ENCODE results near the gene GSX1.
"Not testable (repeated sequence)": the region's sequence is repeated elsewhere in the genome, so short reads cannot be mapped to it uniquely, and the experiment has no call there.

GSX1 gene

DNA sequence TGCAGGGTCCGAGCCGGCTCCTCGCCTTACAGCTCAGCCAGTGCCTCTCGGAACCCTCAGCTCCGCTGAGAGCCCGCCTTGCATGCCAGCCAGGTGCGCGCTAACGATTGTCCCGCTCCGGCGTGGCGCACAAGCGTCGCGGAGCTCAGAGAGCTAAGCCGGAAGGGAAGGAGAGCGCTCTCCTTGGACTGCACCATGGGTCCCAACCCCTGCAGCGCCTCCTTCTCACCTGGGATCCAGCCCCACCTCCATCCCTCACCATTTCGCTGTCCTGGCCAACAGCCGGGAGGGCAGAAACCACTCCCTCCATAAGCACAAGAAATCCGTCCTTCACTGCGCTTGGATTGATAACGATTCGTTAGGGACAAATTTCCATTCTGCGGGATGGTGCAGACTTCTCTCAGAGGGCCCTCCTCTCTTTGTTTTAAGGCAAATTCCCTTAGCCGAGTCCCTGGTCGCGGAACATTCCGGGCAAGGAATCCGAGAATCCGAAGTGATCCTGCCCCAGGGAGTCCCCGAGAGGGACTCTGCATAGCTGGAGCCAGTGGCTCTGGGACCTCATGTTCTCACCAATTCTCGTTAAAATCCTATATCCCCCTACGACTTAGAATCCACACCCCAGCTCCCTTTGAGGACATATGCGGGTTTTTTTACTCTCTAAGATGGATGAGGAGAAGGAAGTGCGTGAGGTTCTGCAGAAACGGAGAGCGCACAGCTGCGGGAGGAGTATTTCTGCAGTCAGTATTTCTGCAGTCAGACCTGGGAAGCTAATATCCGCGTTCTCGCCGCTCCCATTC is 2.8 kb downstream of the GSX1 start:
- no peak for DNase-seq

DNA sequence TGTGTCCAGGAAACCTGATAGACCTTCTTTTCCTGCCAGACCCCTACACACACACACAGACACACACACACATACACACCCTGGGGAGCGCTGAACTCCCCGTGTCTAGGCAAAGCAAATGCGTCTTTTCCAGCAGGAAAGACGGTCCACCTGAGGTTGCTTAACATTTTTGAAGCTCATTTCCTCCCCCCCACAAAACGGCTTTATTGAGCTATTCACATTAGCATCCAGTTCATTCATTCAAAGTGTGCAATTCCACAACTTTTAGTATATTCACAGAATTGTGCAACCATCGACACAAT is 3.4 kb downstream of the GSX1 start:
- DNase-seq: no peak

DNA sequence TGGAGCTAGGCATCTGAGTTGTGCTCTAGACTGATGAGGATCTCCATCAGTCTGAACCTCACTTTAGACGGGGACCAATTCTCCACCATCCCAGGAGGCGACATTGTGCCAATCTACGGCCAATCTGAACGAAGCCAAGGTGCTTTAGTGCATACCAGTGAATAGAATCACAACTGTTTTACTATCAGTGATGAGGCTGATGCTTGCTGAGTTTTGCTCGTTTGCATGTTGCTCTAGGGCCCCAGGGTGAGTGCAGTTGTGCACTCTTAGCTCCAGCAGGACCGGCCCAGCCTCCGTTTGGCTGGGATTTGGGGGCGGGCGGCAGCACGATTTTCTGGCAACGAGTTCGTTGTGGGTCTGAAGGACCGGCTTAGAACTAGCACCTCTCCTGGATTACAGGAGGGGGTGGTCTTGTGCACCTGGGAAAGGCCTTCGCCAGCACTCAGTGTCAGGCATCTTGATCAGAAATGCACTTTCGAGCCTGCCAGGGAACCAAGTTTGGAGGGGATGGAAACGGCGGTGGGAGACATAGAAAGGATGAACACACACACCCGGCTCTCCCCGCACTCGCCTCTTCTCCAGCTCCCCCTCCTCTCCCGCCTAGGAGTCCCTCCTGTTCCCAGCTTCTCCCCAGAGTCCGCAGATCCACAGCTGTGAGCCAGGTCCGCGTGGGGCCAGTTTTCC is 4.4 kb downstream of the GSX1 start:
- no peak for DNase-seq

DNA sequence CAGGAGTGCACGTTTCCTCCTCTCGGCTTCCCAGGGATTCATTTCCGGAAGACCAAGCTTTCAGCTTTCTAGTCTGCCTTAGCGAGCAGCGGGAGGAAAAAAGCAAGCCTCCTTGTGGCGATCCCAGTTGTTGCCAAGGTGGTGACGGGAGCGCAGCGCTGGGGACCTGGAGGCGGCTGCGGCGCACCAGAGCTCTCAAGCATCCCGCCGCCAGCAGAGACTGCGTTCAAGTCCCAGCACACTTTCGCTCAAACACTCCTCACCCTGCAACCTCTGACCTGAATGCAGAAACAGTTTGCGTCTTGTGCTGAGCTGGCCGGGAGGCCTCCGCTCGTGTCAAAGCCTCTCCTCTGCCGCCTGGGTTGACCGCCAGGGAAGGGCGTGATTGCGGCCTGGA is 4.9 kb downstream of the GSX1 start:
- no peak for DNase-seq

- DNase-seq: no peak
Measured at GRCh38 chr13:27806744-27807387, 14.6 kb downstream of the GSX1 start.

DNA sequence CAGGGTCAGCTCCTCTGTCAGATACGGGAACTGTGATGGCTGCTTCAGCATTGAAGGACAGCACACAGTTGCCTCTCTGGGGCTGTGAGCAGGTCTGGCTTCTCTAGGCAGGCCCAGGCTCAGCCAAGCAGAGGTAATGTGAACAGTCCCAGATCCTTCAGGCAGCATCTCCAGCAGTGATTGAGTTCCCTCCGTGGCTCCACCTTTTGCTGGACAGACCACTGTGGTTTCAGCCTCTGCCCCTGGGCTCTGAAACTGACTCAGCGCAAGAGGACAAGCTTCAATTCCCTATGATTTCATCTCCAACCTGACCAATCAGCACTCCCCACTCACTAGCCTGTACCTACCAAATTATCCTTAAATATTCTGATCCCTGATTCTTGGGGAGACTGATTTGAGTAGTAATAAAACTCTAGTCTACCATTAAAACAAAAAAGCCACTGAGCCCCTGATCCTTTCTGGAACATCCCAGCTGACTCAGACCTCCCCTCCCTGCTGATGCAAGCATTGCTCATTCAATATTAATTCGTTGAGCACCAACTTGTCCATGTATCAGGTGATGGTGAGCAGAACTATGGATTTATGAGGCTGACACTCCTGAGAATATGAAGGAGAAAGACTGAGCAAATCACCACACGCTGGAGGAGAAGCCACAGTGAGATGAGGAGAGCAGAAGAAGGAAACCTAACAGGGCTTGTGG is 16.7 kb downstream of the GSX1 start:
- DNase-seq: no peak

- no peak for DNase-seq
Measured at GRCh38 chr13:27810009-27810408, 17.7 kb downstream of the GSX1 start.

GRCh38 chr13:27810461-27810860 is 18.2 kb downstream of the GSX1 start:
- no peak for DNase-seq

GRCh38 chr13:27813826-27814225 is 21.5 kb downstream of the GSX1 start:
- DNase-seq: no peak

- DNase-seq: not testable (repeated sequence)
Measured at GRCh38 chr13:27817832-27818231, 25.5 kb downstream of the GSX1 start.

DNA sequence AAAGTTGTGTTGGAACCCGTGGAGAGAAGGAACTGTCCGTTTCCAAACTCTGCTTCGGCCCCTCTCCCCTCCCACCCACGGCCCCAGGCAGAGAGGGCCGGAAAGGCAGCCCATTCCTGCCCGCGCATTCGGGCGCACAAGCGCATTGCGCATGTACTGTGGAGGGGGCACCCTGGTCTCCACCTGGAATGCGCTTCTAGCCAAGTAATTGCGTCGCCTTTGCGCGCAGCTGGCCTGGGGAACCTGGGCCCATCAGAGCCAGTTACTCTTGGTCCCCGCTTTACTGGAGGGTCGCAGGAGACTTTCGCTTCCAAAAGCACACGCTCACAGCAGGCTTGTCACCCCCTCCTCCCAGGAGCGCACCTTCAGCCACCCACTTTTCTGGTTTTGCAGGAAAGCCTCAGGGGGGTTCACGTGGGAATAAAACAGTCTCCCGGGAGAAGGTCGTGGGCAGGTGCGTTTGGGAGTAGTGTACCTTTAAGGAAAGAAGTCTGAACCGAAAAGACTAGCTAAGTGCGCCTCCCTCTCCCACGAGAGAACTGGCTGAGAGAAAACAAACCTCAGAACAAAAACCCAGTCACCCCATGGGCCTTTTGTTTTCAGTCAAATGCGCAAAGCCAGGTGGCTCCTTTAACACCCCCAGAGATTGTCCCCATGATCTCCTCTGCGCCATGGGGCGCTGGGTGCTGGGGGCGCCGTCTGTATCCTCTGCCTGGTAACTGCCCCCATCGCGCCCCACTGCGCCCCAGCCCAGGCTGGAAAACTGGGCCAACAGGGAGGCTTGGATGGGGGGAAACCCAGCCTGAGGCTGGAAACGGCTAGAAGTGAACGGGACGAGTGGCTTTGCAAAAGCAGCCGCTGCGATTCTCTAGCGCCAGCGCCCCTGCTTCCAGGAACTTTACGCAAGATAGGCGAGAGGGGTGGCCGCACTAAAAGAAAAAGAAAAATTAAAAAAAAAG is 28.5 kb downstream of the GSX1 start:
- DNase-seq: no peak

- no peak for DNase-seq
Measured at GRCh38 chr13:27821566-27821965, 29.3 kb downstream of the GSX1 start.

DNA sequence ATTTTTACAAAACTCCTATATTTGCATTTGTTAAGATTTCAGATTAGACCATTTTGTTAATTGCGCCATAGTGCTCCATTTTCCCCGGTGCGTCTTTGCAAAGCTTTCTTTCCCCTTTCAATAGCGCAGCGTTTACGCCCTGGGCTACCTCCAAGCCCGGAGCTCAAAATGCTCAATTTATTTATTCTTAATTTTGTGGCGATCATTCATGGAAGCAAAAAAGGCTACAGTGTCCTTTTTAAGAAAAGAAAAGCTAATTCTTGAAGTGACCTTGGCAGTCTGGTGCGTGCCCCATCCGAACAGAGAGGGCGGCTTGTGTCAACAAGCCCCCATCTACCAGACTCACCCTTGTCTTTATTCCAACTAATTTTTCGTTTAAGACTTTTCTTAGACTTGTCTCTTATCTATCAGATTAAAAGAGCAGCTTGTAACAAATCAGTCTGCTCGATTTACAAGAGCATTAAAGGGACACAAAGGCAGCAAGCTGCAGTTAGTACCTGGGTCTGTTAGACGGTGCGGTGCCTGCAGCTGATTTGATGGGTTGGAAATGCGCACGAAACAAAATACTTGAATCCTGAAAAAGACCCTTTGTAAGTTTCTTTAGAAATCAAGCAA is 30.1 kb downstream of the GSX1 start:
- DNase-seq: no peak

DNA sequence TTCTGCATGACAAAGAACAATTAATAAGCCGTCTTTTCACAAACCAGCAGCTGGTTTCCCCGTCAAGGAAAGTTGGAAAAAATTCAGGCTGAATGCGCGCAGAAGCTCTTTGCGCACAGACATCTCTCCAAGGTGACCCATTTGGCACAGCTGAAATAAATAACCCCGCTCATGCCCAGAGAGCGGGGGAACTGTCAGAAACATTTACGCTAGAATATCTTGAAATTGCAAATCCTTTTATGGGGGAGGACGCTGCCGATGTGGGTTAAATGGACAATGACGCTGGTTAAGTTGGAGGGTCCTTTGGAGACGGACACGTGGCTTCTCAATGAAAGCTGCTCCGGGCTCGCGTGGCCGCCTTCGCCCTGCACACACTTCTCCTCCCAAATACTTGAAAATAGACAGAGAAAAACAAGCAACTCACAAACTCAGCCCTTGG is 30.6 kb downstream of the GSX1 start:
- DNase-seq: no peak

DNA sequence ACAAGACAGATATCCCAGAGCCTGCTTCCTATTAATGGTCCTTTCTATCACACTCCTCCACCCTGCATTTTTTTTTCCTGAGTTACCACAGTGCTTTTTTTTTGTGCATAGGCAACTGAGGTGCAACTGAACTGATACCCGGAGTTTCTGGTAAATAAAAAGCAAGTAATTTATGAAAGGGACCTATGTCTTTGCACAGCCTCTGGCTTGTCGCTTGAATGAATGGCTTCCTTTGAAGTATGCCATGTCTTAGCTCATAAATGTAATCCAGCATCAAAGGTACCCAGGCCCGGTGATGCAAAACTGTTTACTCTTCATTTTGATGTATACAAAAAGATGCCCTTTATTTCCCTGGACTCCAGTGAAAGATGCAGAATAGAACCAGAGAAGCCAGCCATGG is 31.8 kb downstream of the GSX1 start:
- no peak for DNase-seq

DNA sequence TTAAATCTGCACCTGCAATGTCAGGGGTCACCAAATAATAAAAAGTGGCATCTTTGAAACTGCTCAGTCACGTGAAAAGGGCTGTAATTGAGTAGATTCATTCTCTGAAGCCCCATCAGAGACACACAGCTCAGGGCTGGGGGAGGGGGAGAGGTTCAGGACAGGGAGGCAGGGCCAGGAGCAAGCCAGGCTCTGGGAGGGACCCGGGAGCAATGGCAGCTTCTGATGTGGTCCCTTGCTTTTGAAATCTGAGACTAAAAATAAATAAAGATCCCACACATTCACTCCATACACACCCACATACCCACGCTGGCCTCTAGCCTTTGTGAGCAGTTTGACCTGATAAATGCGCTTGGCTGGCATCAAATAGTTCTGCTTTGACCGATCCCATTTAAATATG is 32.8 kb downstream of the GSX1 start:
- DNase-seq: no peak

- peak; percentile 70 for DNase-seq
Measured at GRCh38 chr13:27826379-27827353, 34.4 kb downstream of the GSX1 start.

DNA sequence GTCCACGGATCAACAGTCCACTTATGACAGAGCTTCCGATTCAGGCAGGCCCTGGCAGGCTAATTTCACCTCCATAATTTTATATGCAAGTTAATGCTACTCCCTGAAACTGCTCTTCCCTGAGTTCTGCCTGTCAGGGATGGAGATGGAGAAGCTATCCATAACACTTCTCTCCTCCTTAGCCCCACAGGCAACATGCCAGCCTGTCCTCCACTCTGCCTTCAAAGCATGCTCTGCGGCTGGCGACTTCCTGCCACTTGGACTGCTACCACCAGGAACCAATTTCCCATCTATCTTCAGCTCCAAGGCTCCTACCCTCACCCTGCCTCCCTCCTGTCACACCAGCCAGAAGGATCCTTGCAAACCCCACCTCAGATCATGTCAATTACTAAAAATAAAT is 35.4 kb downstream of the GSX1 start:
- DNase-seq: no peak

GRCh38 chr13:27830010-27830409 is 37.7 kb downstream of the GSX1 start:
- peak; percentile 63 for DNase-seq

- DNase-seq: no peak
Measured at GRCh38 chr13:27833206-27833605, 40.9 kb downstream of the GSX1 start.

- no peak for DNase-seq
Measured at GRCh38 chr13:27834095-27834494, 41.8 kb downstream of the GSX1 start.

Data from activated naive CD4-positive, alpha-beta T cell treated with Interleukin-2 at 50 U/mL for 16 hours (primary cell).